Measurements from ENCODE around the gene SUMO2.
"Not testable (repeated sequence)": the region's sequence is repeated elsewhere in the genome, so short reads cannot be mapped to it uniquely, and the experiment has no call there.

The SUMO2 gene

GRCh38 chr17:75225016-75225415, 42.3 kb upstream of the SUMO2 start:
- ChIA-PET CTCF (no interaction called here), POLR2A (ENCODE audit: low non-redundant PET) (no interaction called here)
- no peak for DNase-seq (ENCODE audit: low spot score)
- TF ChIP-seq, protein P1, sequence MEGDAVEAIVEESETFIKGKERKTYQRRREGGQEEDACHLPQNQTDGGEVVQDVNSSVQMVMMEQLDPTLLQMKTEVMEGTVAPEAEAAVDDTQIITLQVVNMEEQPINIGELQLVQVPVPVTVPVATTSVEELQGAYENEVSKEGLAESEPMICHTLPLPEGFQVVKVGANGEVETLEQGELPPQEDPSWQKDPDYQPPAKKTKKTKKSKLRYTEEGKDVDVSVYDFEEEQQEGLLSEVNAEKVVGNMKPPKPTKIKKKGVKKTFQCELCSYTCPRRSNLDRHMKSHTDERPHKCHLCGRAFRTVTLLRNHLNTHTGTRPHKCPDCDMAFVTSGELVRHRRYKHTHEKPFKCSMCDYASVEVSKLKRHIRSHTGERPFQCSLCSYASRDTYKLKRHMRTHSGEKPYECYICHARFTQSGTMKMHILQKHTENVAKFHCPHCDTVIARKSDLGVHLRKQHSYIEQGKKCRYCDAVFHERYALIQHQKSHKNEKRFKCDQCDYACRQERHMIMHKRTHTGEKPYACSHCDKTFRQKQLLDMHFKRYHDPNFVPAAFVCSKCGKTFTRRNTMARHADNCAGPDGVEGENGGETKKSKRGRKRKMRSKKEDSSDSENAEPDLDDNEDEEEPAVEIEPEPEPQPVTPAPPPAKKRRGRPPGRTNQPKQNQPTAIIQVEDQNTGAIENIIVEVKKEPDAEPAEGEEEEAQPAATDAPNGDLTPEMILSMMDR (conservative IDR thresholded peaks at IDR 0.05; ENCODE audit: low read depth), result no peak
- peak overlapping the region; percentile 18 for H3K27ac ChIP-seq

- ChIA-PET CTCF (interaction anchor here (0.5 to 1.1 kb wide), 4 partner anchors 18 to 224 kb away, joined by 3 to 6 read pairs (median 3); no protein-coding TSS in a partner anchor), POLR2A (ENCODE audit: low non-redundant PET) (interaction anchor here (0.6 kb wide), 1 partner anchor 48 kb away, joined by 3 read pairs; no protein-coding TSS in a partner anchor)
- TF ChIP-seq, protein P1 (conservative IDR thresholded peaks at IDR 0.05; ENCODE audit: low read depth), result no peak
- H3K27ac ChIP-seq, result no peak overlapping the region
- no peak for DNase-seq (ENCODE audit: low spot score)
These were observed 37.1 kb upstream of the SUMO2 start for GRCh38 chr17:75219815-75220214.

GRCh38 chr17:75218131-75218530, 35.4 kb upstream of the SUMO2 start:
- DNase-seq (ENCODE audit: low spot score), result no peak
- ChIA-PET CTCF (no interaction called here), POLR2A (ENCODE audit: low non-redundant PET) (interaction anchor here (0.7 kb wide), 1 partner anchor 21 kb away, joined by 3 read pairs; no protein-coding TSS in a partner anchor)
- TF ChIP-seq, protein P1 (conservative IDR thresholded peaks at IDR 0.05; ENCODE audit: low read depth), result no peak
- no peak overlapping the region for H3K27ac ChIP-seq

- DNase-seq (ENCODE audit: low spot score), result no peak
- TF ChIP-seq, protein P1 (conservative IDR thresholded peaks at IDR 0.05; ENCODE audit: low read depth), result no peak
- ChIA-PET CTCF (interaction anchor here (0.7 kb wide), 1 partner anchor 203 kb away, joined by 3 read pairs; no protein-coding TSS in a partner anchor), POLR2A (ENCODE audit: low non-redundant PET) (no interaction called here)
- H3K27ac ChIP-seq, result no peak overlapping the region
These were observed 26.3 kb upstream of the SUMO2 start for GRCh38 chr17:75209061-75209460.

DNA sequence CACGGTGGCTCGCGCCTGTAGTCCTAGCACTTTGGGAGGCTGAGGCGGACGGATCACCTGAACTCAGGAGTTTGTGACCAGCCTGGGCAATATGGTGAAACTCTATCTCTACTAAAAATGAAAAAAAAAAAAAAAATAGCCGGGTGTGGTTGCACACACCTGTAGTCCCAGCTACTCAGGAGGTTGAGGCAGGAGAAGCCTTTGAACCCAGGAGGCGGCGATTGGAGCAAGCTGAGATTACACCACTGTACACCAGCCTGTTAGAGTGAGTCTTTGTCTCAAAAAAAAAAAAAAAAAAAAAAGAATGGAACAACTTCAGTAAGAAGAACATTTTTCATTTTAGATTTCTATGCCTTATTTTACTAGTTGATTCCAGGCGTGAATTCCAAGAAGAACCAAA, 25.4 kb upstream of the SUMO2 start:
- POLR2A ChIA-PET (ENCODE audit: low non-redundant PET), result no interaction called here
- TF ChIP-seq, protein P1 (conservative IDR thresholded peaks at IDR 0.05; ENCODE audit: low read depth), result no peak
- CTCF ChIA-PET, result interaction anchor here (0.7 kb wide), 1 partner anchor 100 kb away, joined by 3 read pairs; no protein-coding TSS in a partner anchor
- DNase-seq (ENCODE audit: low spot score), result no peak
- H3K27ac ChIP-seq, result peak overlapping the region; percentile 55

GRCh38 chr17:75207760-75208159, 25.0 kb upstream of the SUMO2 start:
- TF ChIP-seq, protein P1 (conservative IDR thresholded peaks at IDR 0.05; ENCODE audit: low read depth), result no peak
- ChIA-PET CTCF (interaction anchor here (0.7 kb wide), 1 partner anchor 100 kb away, joined by 3 read pairs; no protein-coding TSS in a partner anchor), POLR2A (ENCODE audit: low non-redundant PET) (no interaction called here)
- peak overlapping the region; percentile 55 for H3K27ac ChIP-seq
- DNase-seq (ENCODE audit: low spot score), result no peak

GRCh38 chr17:75207050-75207407, 24.3 kb upstream of the SUMO2 start:
- CTCF ChIA-PET; POLR2A ChIA-PET (ENCODE audit: low non-redundant PET); DNase-seq (ENCODE audit: low spot score): not testable (repeated sequence)
- H3K27ac ChIP-seq, result peak overlapping the region; percentile 55
